ENCODE data around the gene MACO1. TPM values are rescaled to one million over a fixed set of nuclear protein-coding genes. Genes with fewer than 3 reads are reported as not detected.

MACO1 gene
- total and polyA plus RNA-seq, 4 donors = 15.3 to 23.2 (median 20.6) TPM

GRCh38 chr1:25532970-25533369 lies 102.3 kb downstream of the MACO1 start:
- Histone ChIP-seq H3K9me3 (ENCODE audit: control insufficient read depth in 4 of 4, low read length in 3 of 4) (no peaks in the 10 kb centered on the region), H3K9ac (ENCODE audit: low read depth in 1 of 2, low read length in 2 of 2) (no peak overlapping the region), H3K27me3 (ENCODE audit: control insufficient read depth in 4 of 4, insufficient read depth in 4 of 4, low read length in 3 of 4) (no peaks in the 10 kb centered on the region), H3K4me3 (ENCODE audit: low read depth in 1 of 3, low read length in 3 of 3) (no peak overlapping the region), H3K36me3 (ENCODE audit: control insufficient read depth in 4 of 4, insufficient read depth in 3 of 4, low read depth in 1 of 4, low read length in 3 of 4) (no peaks in the 10 kb centered on the region), H3K4me1 (ENCODE audit: control insufficient read depth in 4 of 4, insufficient read depth in 4 of 4, low read length in 3 of 4) (no peaks in the 10 kb centered on the region), H3K27ac (ENCODE audit: low read depth in 1 of 2, low read length in 2 of 2) (no peak overlapping the region)
- TF ChIP-seq EGR1 (IDR thresholded peaks at IDR 0.05; ENCODE audit: low read depth in 2 of 2) (no peak), HNF4G (IDR thresholded peaks at IDR 0.05) (no peak), TAF1 (conservative IDR thresholded peaks at IDR 0.05) (no peak), YY1 (IDR thresholded peaks at IDR 0.05) (no peak), JUND (IDR thresholded peaks at IDR 0.05) (no peak)
- no peak for DNase-seq (ENCODE audit: low spot score)
- WGBS = 91% methylated on average over 3 of the region's 3 CpGs

- Histone ChIP-seq H3K27ac (ENCODE audit: low read depth in 1 of 2, low read length in 2 of 2) (no peak overlapping the region), H3K36me3 (ENCODE audit: control insufficient read depth in 4 of 4, insufficient read depth in 3 of 4, low read depth in 1 of 4, low read length in 3 of 4) (no peaks in the 10 kb centered on the region), H3K9ac (ENCODE audit: low read depth in 1 of 2, low read length in 2 of 2) (no peak overlapping the region), H3K27me3 (ENCODE audit: control insufficient read depth in 4 of 4, insufficient read depth in 4 of 4, low read length in 3 of 4) (no peaks in the 10 kb centered on the region), H3K9me3 (ENCODE audit: control insufficient read depth in 4 of 4, low read length in 3 of 4) (no peaks in the 10 kb centered on the region), H3K4me3 (ENCODE audit: low read depth in 1 of 3, low read length in 3 of 3) (no peak overlapping the region), H3K4me1 (ENCODE audit: control insufficient read depth in 4 of 4, insufficient read depth in 4 of 4, low read length in 3 of 4) (no peaks in the 10 kb centered on the region)
- no peak for TF ChIP-seq ATF3 (IDR thresholded peaks at IDR 0.05)
- no peak for TF ChIP-seq ZBTB33 (IDR thresholded peaks at IDR 0.05)
- TF ChIP-seq TAF1 (conservative IDR thresholded peaks at IDR 0.05) = no peak
- 87% methylated on average over 9 of the region's 9 CpGs for WGBS
- no peak for DNase-seq (ENCODE audit: low spot score)
These were observed 103.2 kb downstream of the MACO1 start for GRCh38 chr1:25533775-25534409.

GRCh38 chr1:25534410-25534788 lies 103.7 kb downstream of the MACO1 start:
- DNase-seq (ENCODE audit: low spot score) = no peak
- no peak overlapping the region for H3K9ac ChIP-seq (ENCODE audit: low read depth in 1 of 2, low read length in 2 of 2)
- 96% methylated on average over 4 of the region's 4 CpGs for WGBS
- no peaks in the 10 kb centered on the region for H3K27me3 ChIP-seq (ENCODE audit: control insufficient read depth in 4 of 4, insufficient read depth in 4 of 4, low read length in 3 of 4)
- H3K9me3 ChIP-seq (ENCODE audit: control insufficient read depth in 4 of 4, low read length in 3 of 4) = no peaks in the 10 kb centered on the region
- H3K36me3 ChIP-seq (ENCODE audit: control insufficient read depth in 4 of 4, insufficient read depth in 3 of 4, low read depth in 1 of 4, low read length in 3 of 4) = no peaks in the 10 kb centered on the region
- H3K4me3 ChIP-seq (ENCODE audit: low read depth in 1 of 3, low read length in 3 of 3) = no peak overlapping the region
- no peak for TF ChIP-seq REST (IDR thresholded peaks at IDR 0.05)
- no peak for TF ChIP-seq ATF3 (IDR thresholded peaks at IDR 0.05)
- TF ChIP-seq HNF4A (conservative IDR thresholded peaks at IDR 0.05) = no peak
- TF ChIP-seq ZBTB33 (IDR thresholded peaks at IDR 0.05) = no peak
- no peak for TF ChIP-seq SP1 (IDR thresholded peaks at IDR 0.05)
- no peak for TF ChIP-seq RAD21 (IDR thresholded peaks at IDR 0.05)
- TF ChIP-seq MAX (IDR thresholded peaks at IDR 0.05) = no peak
- no peak for TF ChIP-seq RXRA (IDR thresholded peaks at IDR 0.05)
- TF ChIP-seq CTCF (IDR thresholded peaks at IDR 0.05; ENCODE audit: low read depth, low read length, missing input control) = no peak
- no peaks in the 10 kb centered on the region for H3K4me1 ChIP-seq (ENCODE audit: control insufficient read depth in 4 of 4, insufficient read depth in 4 of 4, low read length in 3 of 4)
- H3K27ac ChIP-seq (ENCODE audit: low read depth in 1 of 2, low read length in 2 of 2) = no peak overlapping the region
